Activated CD8-positive, alpha-beta memory T cell treated with anti-CD3 and anti-CD28 coated beads, Interleukin-2, amount 50 U/mL, for 24 hours (primary cell): ENCODE data around the gene FBXO45.
A peak's percentile ranks its signal among the peaks of the same experiment; 100 is the strongest.
"Not testable (repeated sequence)": the region's sequence is repeated elsewhere in the genome, so short reads cannot be mapped to it uniquely, and the experiment has no call there.

Experiments
- DNase-seq: peaks from one replicate; pipeline ENCODE4 v3.0.0-alpha.2; 2020; ENCODE audit errors: extremely low read depth

FBXO45 gene

GRCh38 chr3:196617256-196617655 lies 48.8 kb downstream of the FBXO45 start:
- DNase-seq = no peak

GRCh38 chr3:196619223-196619622 lies 50.8 kb downstream of the FBXO45 start:
- DNase-seq = no peak

DNA sequence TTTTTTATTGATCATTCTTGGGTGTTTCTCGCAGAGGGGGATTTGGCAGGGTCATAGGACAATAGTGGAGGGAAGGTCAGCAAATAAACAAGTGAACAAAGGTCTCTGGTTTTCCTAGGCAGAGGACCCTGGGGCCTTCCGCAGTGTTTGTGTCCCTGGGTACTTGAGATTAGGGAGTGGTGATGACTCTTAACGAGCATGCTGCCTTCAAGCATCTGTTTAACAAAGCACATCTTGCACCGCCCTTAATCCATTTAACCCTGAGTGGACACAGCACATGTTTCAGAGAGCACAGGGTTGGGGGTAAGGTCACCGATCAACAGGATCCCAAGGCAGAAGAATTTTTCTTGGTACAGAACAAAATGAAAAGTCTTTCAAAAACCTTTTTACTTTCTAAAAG lies 51.2 kb downstream of the FBXO45 start:
- not testable (repeated sequence) for DNase-seq

DNA sequence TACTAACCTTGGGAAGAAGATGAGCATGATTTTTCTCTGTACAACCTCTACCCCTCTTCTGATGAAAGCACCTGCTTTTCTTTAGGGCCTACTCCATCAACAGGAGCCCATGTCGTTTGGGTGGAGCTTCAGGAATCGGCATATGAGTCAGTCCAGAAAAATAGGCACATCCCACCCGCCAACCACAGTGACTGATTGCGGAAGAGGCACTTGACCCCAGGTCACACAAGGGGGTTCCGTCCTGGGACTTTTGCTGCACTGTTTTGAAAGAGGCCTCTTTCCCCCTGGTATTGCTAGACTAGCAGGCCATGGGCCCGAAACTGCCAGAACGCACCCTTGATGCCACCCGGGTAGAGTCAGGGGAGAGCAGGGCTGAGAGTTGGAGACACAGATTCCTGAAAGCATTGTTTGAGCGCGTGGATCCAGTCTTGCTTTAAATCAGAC lies 51.7 kb downstream of the FBXO45 start:
- DNase-seq = no peak

DNA sequence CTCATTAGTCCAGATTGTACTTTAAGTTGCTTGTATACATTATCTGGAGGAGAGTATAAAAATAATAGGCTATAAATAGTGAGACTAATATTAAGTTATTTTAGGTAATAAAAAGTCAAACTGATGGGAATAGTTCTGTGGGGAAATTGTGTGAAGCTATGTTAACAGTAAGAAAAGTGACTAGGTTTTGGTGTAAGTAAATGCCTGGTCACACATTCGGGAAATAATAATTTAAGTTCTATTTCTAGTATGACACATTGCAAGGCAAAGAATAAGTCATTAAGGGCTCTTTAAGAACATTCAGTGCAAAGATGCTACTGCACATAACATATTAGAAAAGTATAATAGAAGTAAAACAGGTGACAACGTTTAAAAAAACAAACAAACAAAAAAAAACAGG lies 52.2 kb downstream of the FBXO45 start:
- no peak for DNase-seq

DNA sequence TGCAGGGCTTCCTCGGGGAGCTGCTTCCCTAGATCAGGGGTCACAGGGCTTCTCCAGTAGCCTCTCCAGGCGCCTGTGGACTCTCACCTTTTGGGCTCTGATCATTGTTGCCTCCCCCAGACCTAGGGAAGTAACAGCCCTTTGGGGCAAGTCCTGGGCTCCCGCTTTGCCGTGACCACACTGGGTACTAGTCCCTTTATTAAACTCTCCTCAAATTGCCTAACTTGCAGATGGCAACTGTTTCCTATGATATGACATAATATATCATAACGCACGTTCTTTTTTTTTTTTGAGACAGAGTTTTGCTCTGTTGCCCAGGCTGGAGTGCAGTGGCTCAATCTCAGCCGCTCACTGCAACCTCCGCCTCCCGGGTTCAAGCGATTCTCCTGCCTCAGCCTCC lies 53.2 kb downstream of the FBXO45 start:
- no peak for DNase-seq

DNA sequence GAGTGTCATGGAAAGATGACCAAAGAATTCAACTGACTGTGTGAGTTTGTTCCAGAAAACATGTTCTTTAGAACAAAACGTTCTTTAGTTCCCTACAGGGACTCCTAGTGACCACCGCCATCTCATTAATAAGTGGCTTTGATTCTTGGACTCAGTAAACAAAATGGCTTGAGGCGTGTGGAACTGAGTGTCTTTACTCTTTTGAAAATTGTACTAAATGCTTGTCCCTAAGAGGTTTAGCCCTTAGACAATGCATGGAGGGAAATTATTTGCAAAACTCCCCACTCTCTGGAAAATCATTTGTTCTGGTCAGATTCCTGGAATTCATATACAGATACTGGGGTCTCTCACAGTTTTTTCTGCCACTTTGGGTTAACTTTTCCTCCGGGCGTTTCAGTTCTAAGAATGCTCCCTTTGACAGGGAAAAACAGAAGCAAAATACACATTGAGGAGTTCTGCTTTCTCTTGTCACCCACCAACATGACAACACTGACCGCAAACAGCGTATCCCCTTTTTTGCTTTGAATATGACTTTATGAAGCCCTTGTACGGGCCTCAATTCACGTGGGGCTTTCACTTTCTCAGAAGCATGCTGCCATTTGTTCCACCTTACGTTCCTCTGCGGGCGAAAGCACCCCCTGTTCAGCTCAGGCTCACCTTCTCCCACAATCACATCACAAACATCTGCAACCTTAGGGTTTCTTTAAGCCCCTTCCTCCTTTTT lies 55.8 kb downstream of the FBXO45 start:
- no peak for DNase-seq

DNA sequence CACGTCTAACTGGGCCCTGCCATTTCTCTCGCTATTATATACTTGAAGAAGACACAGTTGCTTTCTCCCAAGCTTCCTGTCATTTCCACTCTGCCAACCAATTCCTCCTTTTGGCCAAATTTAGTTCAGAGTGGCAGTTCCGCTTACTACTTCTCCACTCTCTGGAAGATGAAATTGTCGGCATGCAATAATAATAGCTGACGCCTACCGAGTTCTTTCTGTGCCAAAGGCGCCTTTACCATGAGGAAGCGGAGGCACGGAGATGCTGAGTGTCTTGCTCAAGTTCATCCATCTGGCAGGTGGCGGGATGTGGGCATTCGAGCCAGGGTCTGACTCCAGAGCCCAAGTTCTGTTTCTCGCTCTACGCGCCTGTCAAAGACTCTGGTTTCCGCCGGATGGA lies 56.4 kb downstream of the FBXO45 start:
- DNase-seq = no peak

DNA sequence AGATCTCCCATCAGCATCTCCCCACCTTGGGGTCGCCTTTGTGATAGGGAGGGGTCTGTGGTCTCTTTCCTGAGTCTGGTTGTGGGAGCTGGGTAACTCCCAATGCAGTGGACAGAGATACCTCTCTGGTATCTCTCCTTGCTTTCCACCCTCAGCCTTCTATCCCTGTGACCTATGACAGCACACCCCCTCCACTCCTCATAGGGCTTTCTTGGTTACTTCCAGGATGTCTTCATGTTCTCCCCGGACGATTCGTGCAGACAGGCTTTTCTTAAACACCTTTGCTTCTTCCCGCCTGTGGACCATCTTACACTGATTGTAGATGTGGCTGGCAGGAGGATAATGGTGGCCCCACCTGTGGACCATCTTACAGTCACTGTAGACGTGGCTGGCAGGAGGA lies 56.9 kb downstream of the FBXO45 start:
- DNase-seq = no peak

DNA sequence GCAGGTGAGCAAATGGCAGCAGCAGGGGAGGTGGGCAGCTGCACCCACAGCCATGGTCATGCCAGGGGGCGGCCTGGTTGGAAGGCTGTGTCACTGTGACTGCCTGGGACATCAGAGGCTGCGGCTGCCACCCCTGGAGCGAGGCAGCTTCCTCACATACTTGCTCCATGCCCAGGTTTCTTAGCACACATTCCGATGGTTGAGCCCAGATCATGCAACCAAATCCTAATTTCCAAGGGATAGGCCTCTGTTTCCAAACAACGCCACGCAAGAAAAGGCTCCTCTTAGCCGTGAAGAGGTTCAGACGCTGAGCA lies 59.4 kb downstream of the FBXO45 start:
- DNase-seq = no peak

DNA sequence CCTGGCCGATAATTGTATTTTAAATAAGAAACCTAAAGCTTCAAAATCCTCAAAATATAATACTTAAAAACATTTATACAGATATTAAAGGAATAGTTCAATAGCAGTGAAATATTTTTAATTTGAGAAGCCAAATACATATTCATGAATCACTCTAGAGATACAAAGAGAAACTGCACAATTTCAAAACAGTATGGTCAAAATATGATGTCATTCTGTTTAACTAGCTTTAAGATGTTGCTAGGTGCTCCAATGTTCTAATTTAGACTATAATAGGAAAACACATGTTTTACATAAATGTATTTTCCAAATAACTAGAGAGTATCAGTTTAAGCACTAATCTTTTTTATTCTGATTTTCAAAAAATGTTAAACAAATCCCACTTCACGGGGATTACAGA lies 60.8 kb downstream of the FBXO45 start:
- DNase-seq = no peak

DNA sequence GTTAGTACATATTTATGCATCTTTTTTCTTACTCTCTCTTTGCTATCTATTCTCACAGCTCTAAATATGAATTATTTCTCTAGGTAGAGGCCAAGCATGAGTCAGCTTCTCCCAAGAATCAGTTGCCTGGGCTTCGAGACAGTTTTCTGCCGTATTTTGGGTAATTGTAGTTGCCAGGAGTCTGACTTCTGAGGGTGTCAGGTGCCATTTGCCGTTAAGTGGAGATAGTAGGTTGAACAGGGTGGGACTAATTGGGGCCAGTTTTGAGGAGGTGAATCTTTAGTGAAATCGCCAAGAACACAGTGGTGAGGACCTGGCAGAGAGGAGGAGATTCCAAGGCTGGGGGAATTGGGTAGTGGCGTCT lies 63.2 kb downstream of the FBXO45 start:
- no peak for DNase-seq

GRCh38 chr3:196632046-196632751 lies 63.7 kb downstream of the FBXO45 start:
- DNase-seq = peak; percentile 68

DNA sequence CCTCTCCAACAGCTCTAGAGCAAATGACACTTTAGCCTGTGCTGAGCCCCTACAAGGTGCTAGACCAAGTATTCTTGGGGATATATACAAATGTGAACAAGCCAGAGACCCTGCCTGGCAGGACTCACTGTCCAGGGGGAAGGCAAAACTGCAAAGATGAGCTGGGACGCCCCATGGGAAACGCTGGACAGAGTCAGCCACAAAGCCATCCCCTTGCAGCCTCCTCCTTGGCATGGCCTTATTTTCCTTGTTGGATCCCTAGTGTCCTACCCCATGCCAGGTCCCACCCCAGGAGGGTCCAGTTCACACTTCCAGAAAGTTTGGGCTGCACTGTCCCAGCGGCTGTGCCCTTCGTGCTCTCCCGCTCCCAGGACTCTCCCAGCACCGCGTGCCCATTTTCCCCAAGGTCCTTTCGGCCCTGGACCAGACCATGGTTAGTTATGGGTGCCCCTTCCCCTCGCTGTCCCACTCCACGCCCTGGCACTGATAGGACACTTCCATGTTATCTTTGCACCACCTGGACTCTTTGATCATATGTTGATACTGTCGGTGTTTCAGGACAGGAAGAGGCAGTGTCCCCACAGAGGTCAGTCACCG lies 65.2 kb downstream of the FBXO45 start:
- no peak for DNase-seq

DNA sequence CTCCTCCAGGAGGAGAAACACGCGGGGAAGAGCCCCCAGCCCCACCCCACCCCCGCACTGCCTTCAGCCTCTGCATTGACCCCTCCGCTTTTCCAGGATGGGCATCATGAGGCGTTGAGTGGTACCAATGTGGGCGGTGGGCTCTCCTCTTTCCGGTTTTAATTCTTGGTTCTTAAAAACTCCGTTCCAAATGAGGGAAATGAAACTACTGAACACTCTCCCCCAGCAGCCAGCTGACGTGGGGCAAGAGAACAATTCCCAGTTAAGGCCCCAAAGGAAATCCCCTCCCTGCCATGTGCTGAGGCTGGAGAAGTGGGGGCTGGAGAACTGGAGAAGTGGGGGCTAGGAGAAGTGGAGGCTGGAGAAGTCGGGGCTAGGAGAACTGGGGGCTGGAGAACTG lies 65.8 kb downstream of the FBXO45 start:
- DNase-seq = no peak

GRCh38 chr3:196634829-196635228 lies 66.4 kb downstream of the FBXO45 start:
- no peak for DNase-seq

DNA sequence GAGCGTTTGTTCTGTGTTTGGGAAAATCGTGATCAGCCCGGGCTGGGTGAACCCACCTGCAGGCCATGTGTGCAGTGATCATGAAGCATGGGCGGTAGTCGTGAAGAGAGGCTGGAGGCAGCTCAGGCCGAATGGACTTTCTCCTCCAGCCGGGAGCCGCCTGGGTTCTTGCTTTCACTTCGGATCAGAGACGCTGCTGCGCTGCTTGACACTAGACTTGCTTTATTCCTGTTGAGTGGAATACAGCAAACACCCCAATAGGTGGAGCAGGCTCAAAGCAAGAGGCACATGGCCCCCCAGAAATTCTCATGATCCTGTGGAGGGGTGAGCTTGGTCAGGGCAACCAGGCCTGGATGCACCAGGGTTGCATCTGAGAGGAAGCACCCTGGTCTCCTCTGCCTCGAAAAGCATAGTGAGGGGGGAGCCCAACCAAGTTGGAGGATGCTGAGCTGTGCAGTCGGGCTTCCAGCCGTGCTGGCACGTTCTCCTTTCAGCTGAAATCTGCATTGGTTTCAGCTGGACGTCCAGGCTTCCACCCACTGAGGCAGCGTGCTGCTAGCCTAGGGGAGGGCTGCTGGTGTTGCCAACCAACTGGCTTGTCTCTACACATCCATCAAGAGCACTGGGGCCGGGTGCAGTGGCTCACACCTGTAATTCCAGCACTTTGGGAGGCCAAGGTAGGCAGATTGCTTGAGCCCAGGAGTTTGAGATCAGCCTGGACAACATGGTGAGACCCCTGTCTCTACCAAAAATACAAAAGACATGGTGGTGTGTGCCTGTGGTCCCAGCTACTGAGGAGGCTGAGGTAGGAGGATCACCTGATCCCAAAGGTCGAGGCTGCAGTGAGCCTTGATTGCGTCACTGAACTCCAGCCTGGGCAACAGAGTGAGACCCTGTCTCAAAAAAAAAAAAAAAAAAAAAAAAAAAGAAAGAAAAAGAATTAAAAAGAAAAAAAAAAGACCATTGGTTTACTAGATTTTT lies 68.2 kb downstream of the FBXO45 start:
- DNase-seq = no peak

GRCh38 chr3:196637941-196638340 lies 69.5 kb downstream of the FBXO45 start:
- not testable (repeated sequence) for DNase-seq
